ENCODE results near the gene DCC.

The DCC gene

GRCh38 chr18:52826994-52827393 is 487.0 kb downstream of the DCC start:
- Histone ChIP-seq H3K79me2 (ENCODE audit: low read length) (no peaks in the 10 kb centered on the region), H3K4me3 (ENCODE audit: low read length) (no peak overlapping the region), H3K27me3 (replicated peaks; ENCODE audit: insufficient read depth, low read length) (no peaks in the 10 kb centered on the region), H3K9ac (ENCODE audit: low read length) (no peak overlapping the region), H3K9me2 (replicated peaks; ENCODE audit: insufficient read depth, low read length) (no peaks in the 10 kb centered on the region), H3K4me1 (ENCODE audit: low read length) (no peaks in the 10 kb centered on the region), H3F3A (ENCODE audit: insufficient read depth, low read length) (no peaks in the 10 kb centered on the region), H2AFZ (ENCODE audit: low read length) (no peak overlapping the region), H3K4me2 (ENCODE audit: low read depth, low read length) (no peak overlapping the region), H4K20me1 (ENCODE audit: insufficient read depth, low read length) (no peaks in the 10 kb centered on the region), H3K36me3 (replicated peaks; ENCODE audit: insufficient read depth, low read length) (no peaks in the 10 kb centered on the region), H3K9me3 (replicated peaks; ENCODE audit: insufficient read depth, low read length) (no peaks in the 10 kb centered on the region), H3K27ac (ENCODE audit: low read length) (no peak overlapping the region)
- DNase-seq: no peak
- TF ChIP-seq EZH2phosphoT487 (IDR thresholded peaks at IDR 0.05; ENCODE audit: low read length) (no peak), CTCF (IDR thresholded peaks at IDR 0.05; ENCODE audit: low read length) (no peak), EZH2 (optimal IDR thresholded peaks at IDR 0.05; ENCODE audit: low read depth, low read length) (no peak)

DNA sequence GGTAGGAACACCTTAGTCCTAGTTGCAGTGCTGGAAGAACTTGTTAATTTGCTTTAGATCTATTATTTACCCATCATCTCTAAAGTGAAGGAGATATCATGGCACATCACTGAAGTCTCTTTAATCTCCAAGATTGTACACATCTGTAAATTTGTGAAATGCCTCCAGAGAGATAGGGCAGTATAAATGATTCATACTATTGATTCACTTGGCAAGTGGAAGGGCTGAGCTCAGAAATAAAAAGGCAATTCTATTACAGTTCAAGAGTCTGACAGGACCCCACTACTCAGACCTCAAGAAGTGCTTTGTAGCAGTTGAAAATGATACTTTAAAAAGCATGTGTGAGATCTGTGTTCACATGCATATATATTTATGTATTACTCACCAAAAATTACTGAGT is 489.3 kb downstream of the DCC start:
- H3K4me1 ChIP-seq (ENCODE audit: low read length): no peaks in the 10 kb centered on the region
- no peaks in the 10 kb centered on the region for H3K27me3 ChIP-seq (replicated peaks; ENCODE audit: insufficient read depth, low read length)
- TF ChIP-seq EZH2 (optimal IDR thresholded peaks at IDR 0.05; ENCODE audit: low read depth, low read length) (no peak), CTCF (IDR thresholded peaks at IDR 0.05; ENCODE audit: low read length) (no peak), EZH2phosphoT487 (IDR thresholded peaks at IDR 0.05; ENCODE audit: low read length) (no peak)
- DNase-seq: no peak
- no peaks in the 10 kb centered on the region for H4K20me1 ChIP-seq (ENCODE audit: insufficient read depth, low read length)
- no peak overlapping the region for H3K4me3 ChIP-seq (ENCODE audit: low read length)
- H3K79me2 ChIP-seq (ENCODE audit: low read length): no peaks in the 10 kb centered on the region
- no peak overlapping the region for H2AFZ ChIP-seq (ENCODE audit: low read length)
- no peak overlapping the region for H3K9ac ChIP-seq (ENCODE audit: low read length)
- H3K36me3 ChIP-seq (replicated peaks; ENCODE audit: insufficient read depth, low read length): no peaks in the 10 kb centered on the region
- no peaks in the 10 kb centered on the region for H3K9me3 ChIP-seq (replicated peaks; ENCODE audit: insufficient read depth, low read length)
- H3F3A ChIP-seq (ENCODE audit: insufficient read depth, low read length): no peaks in the 10 kb centered on the region
- no peak overlapping the region for H3K27ac ChIP-seq (ENCODE audit: low read length)
- H3K9me2 ChIP-seq (replicated peaks; ENCODE audit: insufficient read depth, low read length): no peaks in the 10 kb centered on the region
- no peak overlapping the region for H3K4me2 ChIP-seq (ENCODE audit: low read depth, low read length)

DNA sequence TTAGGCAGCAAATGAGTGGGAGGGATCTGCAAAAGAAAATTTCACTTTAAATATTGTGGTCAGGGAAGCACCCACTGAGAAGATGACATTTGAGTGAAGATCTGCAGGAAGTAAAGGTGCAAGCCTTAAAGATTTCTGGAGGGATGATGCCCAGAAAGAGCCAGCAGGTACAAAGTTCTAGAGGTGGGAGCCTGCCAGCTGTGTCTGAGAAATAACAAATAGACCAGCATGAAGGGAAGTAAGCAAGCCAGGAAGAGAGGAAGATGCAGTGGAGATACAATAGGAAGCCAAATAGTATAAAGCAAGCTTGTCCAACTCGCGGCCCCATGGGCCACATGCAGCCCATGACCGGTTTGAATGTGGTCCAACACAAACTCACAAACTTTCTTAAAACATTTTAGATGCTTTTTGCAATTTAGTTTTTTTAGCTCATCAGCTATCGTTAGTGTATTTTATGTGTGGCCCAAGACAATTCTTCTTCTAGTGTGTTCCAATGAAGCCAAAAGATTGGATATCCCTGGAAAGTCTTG is 489.9 kb downstream of the DCC start:
- no peaks in the 10 kb centered on the region for H3F3A ChIP-seq (ENCODE audit: insufficient read depth, low read length)
- no peak for DNase-seq
- H3K9me3 ChIP-seq (replicated peaks; ENCODE audit: insufficient read depth, low read length): no peaks in the 10 kb centered on the region
- H3K9ac ChIP-seq (ENCODE audit: low read length): no peak overlapping the region
- no peaks in the 10 kb centered on the region for H3K27me3 ChIP-seq (replicated peaks; ENCODE audit: insufficient read depth, low read length)
- H3K4me3 ChIP-seq (ENCODE audit: low read length): no peak overlapping the region
- no peaks in the 10 kb centered on the region for H3K79me2 ChIP-seq (ENCODE audit: low read length)
- H3K9me2 ChIP-seq (replicated peaks; ENCODE audit: insufficient read depth, low read length): no peaks in the 10 kb centered on the region
- no peak overlapping the region for H2AFZ ChIP-seq (ENCODE audit: low read length)
- H3K36me3 ChIP-seq (replicated peaks; ENCODE audit: insufficient read depth, low read length): no peaks in the 10 kb centered on the region
- no peaks in the 10 kb centered on the region for H3K4me1 ChIP-seq (ENCODE audit: low read length)
- TF ChIP-seq EZH2 (optimal IDR thresholded peaks at IDR 0.05; ENCODE audit: low read depth, low read length): no peak
- TF ChIP-seq EZH2phosphoT487 (IDR thresholded peaks at IDR 0.05; ENCODE audit: low read length): no peak
- no peak for TF ChIP-seq CTCF (IDR thresholded peaks at IDR 0.05; ENCODE audit: low read length)
- no peak overlapping the region for H3K4me2 ChIP-seq (ENCODE audit: low read depth, low read length)
- no peaks in the 10 kb centered on the region for H4K20me1 ChIP-seq (ENCODE audit: insufficient read depth, low read length)
- H3K27ac ChIP-seq (ENCODE audit: low read length): no peak overlapping the region

Data from MM.1S (cell line).